Activated naive CD8-positive, alpha-beta T cell treated with anti-CD3 and anti-CD28 coated beads, Interleukin-2, amount 50 U/mL, for 16 hours (primary cell): ENCODE data around the gene TXNDC11.

Experiments
- DNase-seq: peaks from one replicate; pipeline ENCODE4 v3.0.0-alpha.2; 2020; ENCODE audit warnings: low read depth, low spot score

The TXNDC11 gene

GRCh38 chr16:11755022-11755760, 12.5 kb upstream of the TXNDC11 start:
- no peak for DNase-seq

- DNase-seq, result no peak
These were observed 10.2 kb upstream of the TXNDC11 start for GRCh38 chr16:11752856-11753255.

- DNase-seq, result no peak
These were observed 7.4 kb upstream of the TXNDC11 start for GRCh38 chr16:11750056-11750455.

GRCh38 chr16:11748404-11749254, 6.0 kb upstream of the TXNDC11 start:
- DNase-seq, result no peak

GRCh38 chr16:11747949-11748403, 5.3 kb upstream of the TXNDC11 start:
- no peak for DNase-seq

- no peak for DNase-seq
These were observed 1.4 kb upstream of the TXNDC11 start for GRCh38 chr16:11744075-11744470.

GRCh38 chr16:11743308-11744074, 834 bp upstream of the TXNDC11 start:
- DNase-seq, result no peak

GRCh38 chr16:11742093-11742535, 543 bp downstream of the TXNDC11 start:
- no peak for DNase-seq

- DNase-seq, result no peak
These were observed 2.1 kb downstream of the TXNDC11 start for GRCh38 chr16:11740567-11740966.

- DNase-seq, result no peak
These were observed 3.7 kb downstream of the TXNDC11 start for GRCh38 chr16:11738742-11739544.

- DNase-seq, result no peak
These were observed 4.9 kb downstream of the TXNDC11 start for GRCh38 chr16:11737713-11738112.

GRCh38 chr16:11736903-11737302, 5.8 kb downstream of the TXNDC11 start:
- no peak for DNase-seq

- DNase-seq, result no peak
These were observed 6.9 kb downstream of the TXNDC11 start for GRCh38 chr16:11735787-11736186.

- DNase-seq, result no peak
These were observed 8.0 kb downstream of the TXNDC11 start for GRCh38 chr16:11734653-11735043.

- no peak for DNase-seq
These were observed 8.5 kb downstream of the TXNDC11 start for GRCh38 chr16:11734025-11734652.

GRCh38 chr16:11731222-11731621, 11.4 kb downstream of the TXNDC11 start:
- no peak for DNase-seq

GRCh38 chr16:11729787-11730186, 12.9 kb downstream of the TXNDC11 start:
- DNase-seq, result no peak

- no peak for DNase-seq
These were observed 14.7 kb downstream of the TXNDC11 start for GRCh38 chr16:11727796-11728543.

GRCh38 chr16:11726008-11726407, 16.6 kb downstream of the TXNDC11 start:
- DNase-seq, result no peak

GRCh38 chr16:11725457-11725856, 17.2 kb downstream of the TXNDC11 start:
- DNase-seq, result no peak
